Hepatocyte (in vitro differentiated cells): ENCODE results near the gene SLC35A3.

Experiments used
- CTCF ChIP-seq: fragments of 200-600 bp; sonication (generic); IDR thresholded peaks from 2 replicates; pipeline ENCODE4 v1.5.1; 2016; ENCODE audit warnings: antibody characterized with exemption, mild to moderate bottlenecking; ENCODE audit not compliant: poor library complexity
- EZH2 ChIP-seq: fragments of 200-600 bp; sonication (generic); IDR thresholded peaks from 2 replicates; pipeline ENCODE4 v1.6.1; 2016; ENCODE audit warnings: antibody characterized with exemption, mild to moderate bottlenecking, borderline replicate concordance

GRCh38 chr1:100077531-100077930, 107.7 kb downstream of the SLC35A3 start:
- TF ChIP-seq CTCF (no peak), EZH2 (no peak)
